RWPE2 (cell line): ENCODE data around the gene ACKR3.

Experiments used
- ATAC-seq: fragments of 200-7000 bp; cut with Tn5 transposase; 3 replicates; pipeline ENCODE4 v1.9.1; 2021; ENCODE audit warnings: low read depth
- DNase-seq: peaks from one replicate; pipeline ENCODE4 v3.0.0-alpha.2; 2020; ENCODE audit warnings: low spot score
- H3K27ac ChIP-seq: fragments of 450-650 bp; 2 replicates; pipeline ENCODE4 v1.5.1; 2017; ENCODE audit warnings: mild to moderate bottlenecking; ENCODE audit not compliant: poor library complexity, severe bottlenecking
- H3K27me3 ChIP-seq: fragments of 250-450 bp; sonication (Bioruptor Pico); 2 replicates; pipeline ENCODE4 v1.5.1; 2021; ENCODE audit warnings: mild to moderate bottlenecking, moderate library complexity; ENCODE audit not compliant: insufficient read depth, poor library complexity, severe bottlenecking
- H3K36me3 ChIP-seq: fragments of 250-450 bp; sonication (Bioruptor Pico); 2 replicates; pipeline ENCODE4 v1.5.1; 2020; ENCODE audit warnings: low read depth, mild to moderate bottlenecking, moderate library complexity
- H3K4me1 ChIP-seq: fragments of 250-450 bp; sonication (Bioruptor Pico); 2 replicates; pipeline ENCODE4 v1.5.1; 2021; ENCODE audit warnings: mild to moderate bottlenecking, moderate library complexity; ENCODE audit not compliant: insufficient read depth, poor library complexity, severe bottlenecking
- H3K4me3 ChIP-seq: fragments of 250-450 bp; sonication (Bioruptor Pico); 2 replicates; pipeline ENCODE4 v1.5.1; 2021; ENCODE audit warnings: mild to moderate bottlenecking, moderate library complexity; ENCODE audit not compliant: severe bottlenecking
- H3K9me3 ChIP-seq: fragments of 250-450 bp; sonication (Bioruptor Pico); 2 replicates; pipeline ENCODE4 v1.5.1; 2021; ENCODE audit warnings: mild to moderate bottlenecking, moderate library complexity; ENCODE audit not compliant: severe bottlenecking
- TF ChIP-seq, protein P1 (sequence below): fragments of 450-650 bp; IDR thresholded peaks from one replicate; pipeline ENCODE4 v1.5.1; 2017; ENCODE audit warnings: mild to moderate bottlenecking, moderate library complexity; ENCODE audit not compliant: poor library complexity, severe bottlenecking

ACKR3 gene

DNA sequence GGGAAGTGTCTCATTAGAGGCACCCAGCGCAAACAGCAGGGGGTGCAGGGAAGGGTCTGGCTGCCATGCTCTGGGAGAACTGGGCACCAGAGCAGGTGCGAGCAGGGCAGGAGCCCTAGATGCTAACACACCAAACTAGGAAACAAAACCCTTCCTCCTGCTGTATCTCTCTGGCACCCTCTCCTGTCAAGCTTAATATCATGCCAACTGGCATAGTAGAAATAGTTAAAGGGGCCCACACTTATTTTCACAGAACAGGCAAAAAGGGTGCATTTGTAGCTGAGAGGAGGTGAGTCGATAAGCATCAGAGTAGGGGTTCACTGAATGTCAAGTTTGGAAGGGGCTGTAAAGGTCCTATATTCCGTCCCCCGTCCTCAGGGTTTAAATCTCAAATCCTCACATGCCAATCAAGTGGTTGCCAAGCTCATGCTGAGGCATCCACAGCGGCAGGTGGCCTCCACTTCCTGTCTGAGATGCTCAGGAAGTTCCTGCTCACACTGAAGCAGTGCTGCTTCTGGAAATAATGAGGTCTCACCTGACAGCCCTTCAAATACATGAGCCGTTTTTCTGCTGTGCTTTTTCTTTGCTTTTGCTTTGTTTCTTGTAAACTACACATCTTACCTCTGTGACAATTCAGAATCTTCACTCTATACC, 14.9 kb upstream of the ACKR3 start:
- H3K4me3 ChIP-seq = no peak overlapping the region
- ATAC-seq = no peak
- DNase-seq = no peak
- no peaks in the 10 kb centered on the region for H3K9me3 ChIP-seq
- no peak overlapping the region for H3K27ac ChIP-seq
- no peaks in the 10 kb centered on the region for H3K4me1 ChIP-seq
- no peaks in the 10 kb centered on the region for H3K36me3 ChIP-seq
- no peaks in the 10 kb centered on the region for H3K27me3 ChIP-seq
- TF ChIP-seq, protein P1, sequence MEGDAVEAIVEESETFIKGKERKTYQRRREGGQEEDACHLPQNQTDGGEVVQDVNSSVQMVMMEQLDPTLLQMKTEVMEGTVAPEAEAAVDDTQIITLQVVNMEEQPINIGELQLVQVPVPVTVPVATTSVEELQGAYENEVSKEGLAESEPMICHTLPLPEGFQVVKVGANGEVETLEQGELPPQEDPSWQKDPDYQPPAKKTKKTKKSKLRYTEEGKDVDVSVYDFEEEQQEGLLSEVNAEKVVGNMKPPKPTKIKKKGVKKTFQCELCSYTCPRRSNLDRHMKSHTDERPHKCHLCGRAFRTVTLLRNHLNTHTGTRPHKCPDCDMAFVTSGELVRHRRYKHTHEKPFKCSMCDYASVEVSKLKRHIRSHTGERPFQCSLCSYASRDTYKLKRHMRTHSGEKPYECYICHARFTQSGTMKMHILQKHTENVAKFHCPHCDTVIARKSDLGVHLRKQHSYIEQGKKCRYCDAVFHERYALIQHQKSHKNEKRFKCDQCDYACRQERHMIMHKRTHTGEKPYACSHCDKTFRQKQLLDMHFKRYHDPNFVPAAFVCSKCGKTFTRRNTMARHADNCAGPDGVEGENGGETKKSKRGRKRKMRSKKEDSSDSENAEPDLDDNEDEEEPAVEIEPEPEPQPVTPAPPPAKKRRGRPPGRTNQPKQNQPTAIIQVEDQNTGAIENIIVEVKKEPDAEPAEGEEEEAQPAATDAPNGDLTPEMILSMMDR = no peak

DNA sequence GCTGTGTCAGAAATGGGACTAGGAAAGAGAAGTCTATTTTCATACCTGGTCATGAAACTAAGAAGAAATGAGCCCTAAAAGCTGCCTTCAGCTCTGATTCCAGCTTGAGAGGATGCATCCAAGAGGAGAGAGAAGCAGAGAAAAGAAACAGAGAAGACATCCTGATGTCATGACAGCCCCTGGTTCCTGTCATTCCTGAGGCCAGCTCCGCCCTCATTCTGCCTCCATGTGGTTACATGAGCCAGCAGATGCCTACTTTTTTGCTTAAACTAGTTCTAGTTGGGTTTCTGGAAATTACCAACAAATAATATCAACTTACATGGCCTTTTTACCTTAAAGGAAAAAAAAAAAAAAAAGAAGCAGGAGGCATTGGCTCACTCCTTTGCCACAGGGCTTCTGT, 14.1 kb upstream of the ACKR3 start:
- no peaks in the 10 kb centered on the region for H3K4me1 ChIP-seq
- H3K36me3 ChIP-seq = no peaks in the 10 kb centered on the region
- no peaks in the 10 kb centered on the region for H3K9me3 ChIP-seq
- no peak overlapping the region for H3K4me3 ChIP-seq
- TF ChIP-seq, protein P1 = no peak
- ATAC-seq (no peak), DNase-seq (no peak)
- H3K27me3 ChIP-seq = no peaks in the 10 kb centered on the region
- H3K27ac ChIP-seq = no peak overlapping the region

DNA sequence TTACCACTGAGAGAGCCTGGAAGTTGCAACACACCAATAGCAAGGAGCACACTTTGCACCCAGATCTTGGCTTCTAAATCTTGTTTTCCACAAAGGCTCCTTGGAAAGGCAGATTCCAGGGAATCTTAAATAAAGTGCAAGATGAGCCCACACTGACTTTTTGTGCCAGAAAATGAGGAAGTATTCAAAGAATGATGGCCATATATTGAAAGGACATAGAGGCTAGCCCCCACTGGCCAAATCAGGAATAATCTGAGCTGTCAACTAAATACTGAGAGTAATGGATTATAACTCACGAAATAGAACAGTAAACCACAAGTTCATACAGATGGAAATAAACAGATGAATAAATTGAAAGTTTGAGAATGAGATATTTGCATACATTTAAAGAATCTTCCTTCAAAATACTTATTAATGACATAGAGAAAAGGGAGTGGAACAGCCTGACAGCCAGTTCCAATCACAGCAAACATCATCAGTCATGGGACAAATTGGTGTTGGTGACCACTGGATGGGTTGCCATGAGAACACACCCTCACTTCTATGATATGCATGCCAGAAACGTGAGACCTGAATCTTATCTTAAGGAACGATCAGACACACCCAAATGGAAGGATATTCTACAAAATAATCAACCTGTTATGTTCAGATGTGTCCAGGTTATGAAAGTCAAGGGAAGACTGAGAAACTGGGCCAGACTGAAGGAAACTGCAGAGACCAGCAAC, 12.2 kb upstream of the ACKR3 start:
- Histone ChIP-seq H3K27me3 (no peaks in the 10 kb centered on the region), H3K4me3 (no peak overlapping the region), H3K9me3 (no peaks in the 10 kb centered on the region), H3K4me1 (no peaks in the 10 kb centered on the region), H3K36me3 (no peaks in the 10 kb centered on the region), H3K27ac (no peak overlapping the region)
- DNase-seq (no peak), ATAC-seq (no peak)
- TF ChIP-seq, protein P1 = no peak

DNA sequence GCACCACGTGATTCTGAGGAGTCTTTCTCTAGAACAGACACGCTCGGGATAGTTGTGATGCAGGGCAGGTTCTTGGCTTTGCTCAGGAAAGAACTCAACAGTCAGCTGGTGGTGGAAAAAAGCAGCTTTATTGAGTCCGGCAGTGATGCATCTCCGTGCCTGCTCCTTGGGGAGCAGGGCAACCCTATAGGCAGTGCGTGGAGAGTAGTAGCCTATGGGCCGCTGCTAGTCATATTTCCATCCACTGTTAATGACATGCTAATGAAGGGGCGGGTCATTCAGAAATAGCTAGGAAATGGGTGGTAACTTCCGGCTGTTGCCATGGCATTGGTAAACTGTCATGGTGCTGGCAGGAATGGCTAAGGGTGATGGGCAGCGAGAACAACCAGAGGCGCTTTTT, 11.6 kb upstream of the ACKR3 start:
- no peaks in the 10 kb centered on the region for H3K9me3 ChIP-seq
- H3K27ac ChIP-seq = no peak overlapping the region
- no peaks in the 10 kb centered on the region for H3K36me3 ChIP-seq
- no peaks in the 10 kb centered on the region for H3K27me3 ChIP-seq
- no peak for DNase-seq
- no peaks in the 10 kb centered on the region for H3K4me1 ChIP-seq
- ATAC-seq = no peak
- TF ChIP-seq, protein P1 = no peak
- H3K4me3 ChIP-seq = no peak overlapping the region
